HCT116 (cell line): ENCODE data around the gene ARHGAP28. TPM values are rescaled to one million over a fixed set of nuclear protein-coding genes. Genes with fewer than 3 reads are reported as not detected.

Experiments used
- ATAC-seq: fragments of 200-7000 bp; cut with Tn5 transposase; 2 replicates; pipeline ENCODE4 v1.9.1; 2020; ENCODE audit warnings: mild to moderate bottlenecking, moderate library complexity
- BruUV-seq: library from RNA; stranded (reverse); fragments of 400-500 nt; replicated peaks from 2 replicates; lab custom pipeline; 2021; lab: Mats Ljungman, UMichigan
- CTCF ChIA-PET: fragments of 300-600 bp; sonication (Branson Sonifier 250); formaldehyde crosslinking; loops from one replicate; lab custom pipeline; 2021; ENCODE audit warnings: antibody characterized with exemption; lab: Charles Lee
- POLR2A ChIA-PET: fragments of 300-600, 350-600 bp; sonication (Branson Sonifier 250); formaldehyde crosslinking; loops from one replicate; lab custom pipeline; 2021; ENCODE audit warnings: antibody characterized with exemption; lab: Charles Lee
- RAD21 ChIA-PET, 2 experiments: fragments of 300-600 bp; sonication (Branson Sonifier 250); formaldehyde crosslinking; loops; one replicate each; lab custom pipeline; 2023; ENCODE audit warnings: low total read pairs in 2 of 2; ENCODE audit not compliant: uncharacterized antibody in 2 of 2, unreplicated experiment in 2 of 2, low non-redundant PET in 1 of 2; lab: Charles Lee
- DNase-seq: peaks from one replicate; pipeline ENCODE4 v3.0.0-alpha.2; 2010; ENCODE audit warnings: low read depth, low spot score
- H2AFZ ChIP-seq: fragments of 200-600 bp; shearing (Covaris generic), sonication (generic); 2 replicates; pipeline ENCODE4 v1.6.1; 2017; ENCODE audit warnings: low read depth, mixed run types, mixed read lengths, antibody characterized with exemption, low read length; ENCODE audit not compliant: poor library complexity, severe bottlenecking
- H3K27ac ChIP-seq: 2 replicates; pipeline ENCODE4 v1.5.1; 2012; ENCODE audit warnings: low read depth, low read length
- H3K27me3 ChIP-seq: fragments of 200-600 bp; sonication (generic); 2 replicates; pipeline ENCODE4 v1.6.1; 2016; ENCODE audit warnings: mixed run types, low read length, mixed read lengths; ENCODE audit not compliant: insufficient read depth
- H3K36me3 ChIP-seq, 2 experiments: fragments of 200-500 bp in 1 of 2; fragments of 200-600 bp in 1 of 2; sonication (Bioruptor generic) in 1 of 2; sonication (generic) in 1 of 2; 2 replicates each; pipeline versions ENCODE4 v1.5.1 to v1.6.1; 2014 to 2016; ENCODE audit warnings: low read length in 2 of 2, inconsistent platforms in 1 of 2, mixed read lengths in 1 of 2, mixed run types in 1 of 2; ENCODE audit not compliant: insufficient read depth in 2 of 2, control insufficient read depth in 1 of 2
- H3K4me1 ChIP-seq, 2 experiments: fragments of 200-600 bp in 1 of 2; sonication (generic) in 1 of 2; 2 replicates each; pipeline versions ENCODE4 v1.5.1 to v1.6.1; 2012 to 2017; ENCODE audit warnings: low read length in 2 of 2, inconsistent platforms in 1 of 2, mild to moderate bottlenecking in 1 of 2, mixed read lengths in 1 of 2, mixed run types in 1 of 2, moderate library complexity in 1 of 2; ENCODE audit not compliant: insufficient read depth in 2 of 2, control insufficient read depth in 1 of 2
- H3K4me2 ChIP-seq: fragments of 200-600 bp; sonication (generic); 2 replicates; pipeline ENCODE4 v1.6.1; 2017; ENCODE audit warnings: mixed run types, low read length, mixed read lengths
- H3K4me3 ChIP-seq, 2 experiments: fragments of 200-600 bp in 1 of 2; sonication (generic) in 1 of 2; replicated peaks in 1 of 2; 2 replicates each; pipeline ENCODE4 v1.5.1; 2011 to 2016; ENCODE audit warnings: low read length in 2 of 2, control low read depth in 1 of 2, low read depth in 1 of 2, mild to moderate bottlenecking in 1 of 2, mixed read lengths in 1 of 2, mixed run types in 1 of 2
- H3K79me2 ChIP-seq: fragments of 200-600 bp; sonication (generic); 2 replicates; pipeline ENCODE4 v1.6.1; 2017; ENCODE audit warnings: mild to moderate bottlenecking, mixed run types, low read length, moderate library complexity, mixed read lengths; ENCODE audit not compliant: insufficient read depth
- H3K9ac ChIP-seq: fragments of 200-600 bp; sonication (generic); 2 replicates; pipeline ENCODE4 v1.6.1; 2016; ENCODE audit warnings: low read length, mixed read lengths
- H3K9me2 ChIP-seq: fragments of 200-600 bp; sonication (generic), shearing (Covaris generic); 2 replicates; pipeline ENCODE4 v1.6.1; 2017; ENCODE audit warnings: mixed run types, mild to moderate bottlenecking, moderate library complexity; ENCODE audit not compliant: insufficient read depth
- H3K9me3 ChIP-seq, 2 experiments: fragments of 200-500 bp in 1 of 2; fragments of 200-600 bp in 1 of 2; sonication (Bioruptor generic) in 1 of 2; sonication (generic) in 1 of 2; 2 replicates each; pipeline ENCODE4 v1.6.1; 2014 to 2017; ENCODE audit warnings: low read length in 2 of 2, mixed read lengths in 2 of 2, inconsistent platforms in 1 of 2, low read depth in 1 of 2, mild to moderate bottlenecking in 1 of 2, mixed run types in 1 of 2, moderate library complexity in 1 of 2; ENCODE audit not compliant: control insufficient read depth in 1 of 2, insufficient read depth in 1 of 2
- H4K20me1 ChIP-seq: fragments of 200-600 bp; sonication (generic), shearing (Covaris generic); 2 replicates; pipeline ENCODE4 v1.6.1; 2017; ENCODE audit warnings: mixed run types, mild to moderate bottlenecking, moderate library complexity; ENCODE audit not compliant: insufficient read depth
- ELF1 ChIP-seq: IDR thresholded peaks from 2 replicates; pipeline ENCODE4 v1.6.1; 2012; ENCODE audit warnings: low read depth, borderline replicate concordance
- EZH2 ChIP-seq: fragments of 200-600 bp; sonication (generic); IDR thresholded peaks from 2 replicates; pipeline ENCODE4 v1.6.1; 2017; ENCODE audit warnings: antibody characterized with exemption, mixed run types
- MAX ChIP-seq: IDR thresholded peaks from 2 replicates; pipeline ENCODE4 v1.6.1; 2012
- POLR2A ChIP-seq: IDR thresholded peaks from 2 replicates; pipeline ENCODE4 v1.7.0; 2011; ENCODE audit warnings: borderline replicate concordance; ENCODE audit not compliant: insufficient read depth, insufficient read length; ENCODE audit errors: extremely low read depth
- POLR2AphosphoS5 ChIP-seq: IDR thresholded peaks from 2 replicates; pipeline ENCODE4 v1.6.1; 2011; ENCODE audit warnings: mild to moderate bottlenecking, low read depth, low read length, moderate library complexity
- REST ChIP-seq: IDR thresholded peaks from 2 replicates; pipeline ENCODE4 v1.6.1; 2012; ENCODE audit warnings: low read depth
- SIN3A ChIP-seq: IDR thresholded peaks from 2 replicates; pipeline ENCODE4 v1.6.1; 2012; ENCODE audit warnings: low read depth
- TCF7L2 ChIP-seq: IDR thresholded peaks from 2 replicates; pipeline ENCODE4 v1.7.0; 2011; ENCODE audit warnings: borderline replicate concordance, inconsistent platforms; ENCODE audit not compliant: insufficient read depth, insufficient read length; ENCODE audit errors: extremely low read depth
- ZNF274 ChIP-seq: fragments of 200-500 bp; sonication (Bioruptor generic); IDR thresholded peaks from 2 replicates; pipeline ENCODE4 v1.6.1; 2014; ENCODE audit warnings: mild to moderate bottlenecking, low read depth, low read length, inconsistent platforms
- intact Hi-C: fragments of 100-400 bp; cut with micrococcal nuclease; formaldehyde crosslinking; loops from 2 replicates; pipeline ENCODE4 v1.10.0; 2022
- total RNA-seq: library from RNA; stranded (reverse); gene quantifications from one replicate; pipeline ENCODE4 v1.2.1, GENCODE V29; 2021; ENCODE audit not compliant: unreplicated experiment

The ARHGAP28 gene
- total RNA-seq, 1 experiment from 2014 or later: not detected

- POLR2A ChIA-PET: no interaction called here
- no peak for DNase-seq
- H3K36me3 ChIP-seq: no peaks in the 10 kb centered on the region
These were observed 20.9 kb downstream of the ARHGAP28 start for GRCh38 chr18:6750411-6750810.

More at GRCh38 chr18:6750411-6750810, 20.9 kb downstream of the ARHGAP28 start:
- intact Hi-C loops: no loop called here
- H3K9ac ChIP-seq: no peak overlapping the region
- H3K4me3 ChIP-seq: no peak overlapping the region
- ChIA-PET CTCF (no interaction called here), RAD21 (no interaction called here)
- H3K9me2 ChIP-seq: no peaks in the 10 kb centered on the region
- H3K79me2 ChIP-seq: no peaks in the 10 kb centered on the region
- TF ChIP-seq ZNF274 (no peak), SIN3A (no peak), MAX (no peak), POLR2A (no peak), POLR2AphosphoS5 (no peak), EZH2 (no peak), TCF7L2 (no peak), ELF1 (no peak), REST (no peak)
- ATAC-seq: no peak
- no peak overlapping the region for H3K4me2 ChIP-seq
- no peaks in the 10 kb centered on the region for H4K20me1 ChIP-seq
- no peaks in the 10 kb centered on the region for H3K4me1 ChIP-seq
- H3K27ac ChIP-seq: no peak overlapping the region
- peaks cover 14 to 18% of the 10 kb centered on the region in 2 experiments; a peak in 2 of 4 replicates for H3K9me3 ChIP-seq
- BruUV-seq: no TSS peak
- H3K27me3 ChIP-seq: no peaks in the 10 kb centered on the region
- H2AFZ ChIP-seq: no peak overlapping the region
